Loucy (cell line): ENCODE results near the gene UBE2L3.

Experiments used
- H2AFZ ChIP-seq: fragments of 200-600 bp; sonication (generic); 2 replicates; pipeline ENCODE4 v1.6.0; 2016; ENCODE audit warnings: antibody characterized with exemption, mild to moderate bottlenecking, low read length, moderate library complexity
- H3F3A ChIP-seq: fragments of 200-600 bp; 2 replicates; pipeline ENCODE4 v1.6.0; 2016; ENCODE audit warnings: antibody characterized with exemption, low read depth, mild to moderate bottlenecking
- H3K27me3 ChIP-seq: fragments of 200-600 bp; sonication (generic); 2 replicates; pipeline ENCODE4 v1.6.1; 2014; ENCODE audit warnings: low read length, mild to moderate bottlenecking; ENCODE audit not compliant: insufficient read depth, poor library complexity, severe bottlenecking
- H3K36me3 ChIP-seq: fragments of 200-600 bp; sonication (generic); 2 replicates; pipeline ENCODE4 v1.6.1; 2016; ENCODE audit warnings: low read length; ENCODE audit not compliant: insufficient read depth
- H3K4me1 ChIP-seq: fragments of 200-600 bp; sonication (generic); 2 replicates; pipeline ENCODE4 v1.5.1; 2014; ENCODE audit warnings: low read length, mild to moderate bottlenecking; ENCODE audit not compliant: insufficient read depth, poor library complexity, severe bottlenecking
- H3K4me2 ChIP-seq: fragments of 200-600 bp; sonication (generic); 2 replicates; pipeline ENCODE4 v1.6.0; 2014; ENCODE audit warnings: antibody characterized with exemption, low read length, low read depth, mild to moderate bottlenecking; ENCODE audit not compliant: poor library complexity, severe bottlenecking
- H3K4me3 ChIP-seq: fragments of 200-600 bp; sonication (generic); 2 replicates; pipeline ENCODE4 v1.5.1; 2014; ENCODE audit warnings: low read length, mild to moderate bottlenecking, mixed read lengths; ENCODE audit not compliant: poor library complexity, severe bottlenecking
- H3K79me2 ChIP-seq: fragments of 200-600 bp; sonication (generic); 2 replicates; pipeline ENCODE4 v1.6.1; 2014; ENCODE audit warnings: low read length; ENCODE audit not compliant: insufficient read depth
- H3K9ac ChIP-seq: fragments of 200-600 bp; sonication (generic); 2 replicates; pipeline ENCODE4 v1.6.0; 2014; ENCODE audit warnings: mild to moderate bottlenecking, low read depth, low read length, moderate library complexity; ENCODE audit not compliant: poor library complexity, severe bottlenecking
- H3K9me2 ChIP-seq: fragments of 200-600 bp; sonication (generic); replicated peaks from 2 replicates; pipeline ENCODE4 v1.6.1; 2016; ENCODE audit warnings: low read depth, low read length, mixed read lengths
- H3K9me3 ChIP-seq: fragments of 200-600 bp; sonication (generic); 2 replicates; pipeline ENCODE4 v1.6.1; 2014; ENCODE audit warnings: mild to moderate bottlenecking, antibody characterized with exemption, low read length, low read depth; ENCODE audit not compliant: insufficient read depth
- H4K20me1 ChIP-seq: fragments of 200-600 bp; sonication (generic); 2 replicates; pipeline ENCODE4 v1.6.0; 2014; ENCODE audit warnings: antibody characterized with exemption, low read length, mild to moderate bottlenecking; ENCODE audit not compliant: insufficient read depth, poor library complexity, severe bottlenecking
- CTCF ChIP-seq: fragments of 200-600 bp; sonication (generic); conservative IDR thresholded peaks from 2 replicates; pipeline ENCODE4 v1.5.1; 2014; ENCODE audit warnings: mild to moderate bottlenecking, antibody characterized with exemption, low read length
- EZH2phosphoT487 ChIP-seq: fragments of 200-600 bp; IDR thresholded peaks from 2 replicates; pipeline ENCODE4 v1.6.1; 2018; ENCODE audit warnings: antibody characterized with exemption, mild to moderate bottlenecking, moderate library complexity, borderline replicate concordance

UBE2L3 gene

GRCh38 chr22:21582801-21583740 is 15.6 kb downstream of the UBE2L3 start:
- no peak overlapping the region for H3K4me3 ChIP-seq
- H3K36me3 ChIP-seq: peaks cover 17% of the 10 kb centered on the region; the same call in 1 of the 2 replicates
- no peaks in the 10 kb centered on the region for H3K4me1 ChIP-seq
- H3K9ac ChIP-seq: no peak overlapping the region
- peaks cover 86% of the 10 kb centered on the region for H4K20me1 ChIP-seq
- no peak overlapping the region for H2AFZ ChIP-seq
- peaks cover 94% of the 10 kb centered on the region for H3K79me2 ChIP-seq
- no peaks in the 10 kb centered on the region for H3K9me2 ChIP-seq
- H3K4me2 ChIP-seq: no peak overlapping the region
- H3K9me3 ChIP-seq: no peaks in the 10 kb centered on the region
- no peaks in the 10 kb centered on the region for H3K27me3 ChIP-seq
- TF ChIP-seq EZH2phosphoT487: no peak
- no peak for TF ChIP-seq CTCF
- H3F3A ChIP-seq: no peaks in the 10 kb centered on the region

GRCh38 chr22:21585389-21585788 is 17.9 kb downstream of the UBE2L3 start:
- Histone ChIP-seq H2AFZ (no peak overlapping the region), H3K4me3 (no peak overlapping the region), H3K4me2 (no peak overlapping the region), H3K9me3 (no peaks in the 10 kb centered on the region), H3K9ac (no peak overlapping the region), H4K20me1 (peaks cover 83% of the 10 kb centered on the region), H3K79me2 (peaks cover 92% of the 10 kb centered on the region), H3F3A (no peaks in the 10 kb centered on the region), H3K36me3 (peaks cover 18% of the 10 kb centered on the region; the same call in 1 of the 2 replicates), H3K9me2 (no peaks in the 10 kb centered on the region), H3K27me3 (no peaks in the 10 kb centered on the region), H3K4me1 (no peaks in the 10 kb centered on the region)
- TF ChIP-seq EZH2phosphoT487 (no peak), CTCF (no peak)

GRCh38 chr22:21587803-21588611 is 20.5 kb downstream of the UBE2L3 start:
- Histone ChIP-seq H3K27me3 (no peaks in the 10 kb centered on the region), H3K4me1 (peaks cover 3% of the 10 kb centered on the region), H4K20me1 (peaks cover 84% of the 10 kb centered on the region), H2AFZ (no peak overlapping the region), H3F3A (no peaks in the 10 kb centered on the region), H3K4me3 (no peak overlapping the region), H3K9me3 (no peaks in the 10 kb centered on the region), H3K9me2 (no peaks in the 10 kb centered on the region), H3K79me2 (peaks cover 92% of the 10 kb centered on the region), H3K4me2 (no peak overlapping the region), H3K36me3 (peaks cover 37% of the 10 kb centered on the region; the same call in 1 of the 2 replicates), H3K9ac (no peak overlapping the region)
- TF ChIP-seq CTCF: no peak
- no peak for TF ChIP-seq EZH2phosphoT487
